Endodermal cell (in vitro differentiated cells): Measurements from ENCODE around the gene TSPAN33. TPM values are rescaled to one million over a fixed set of nuclear protein-coding genes. Genes with fewer than 3 reads are reported as not detected.

Source experiments
- DNase-seq: peaks from one replicate; pipeline ENCODE4 v3.0.0-alpha.2; 2017
- H3K27ac ChIP-seq: 2 replicates; pipeline ENCODE4 v1.5.1; 2013; ENCODE audit warnings: mild to moderate bottlenecking, low read depth, low read length, moderate library complexity
- H3K27me3 ChIP-seq: 2 replicates; pipeline ENCODE4 v1.6.1; 2013; ENCODE audit warnings: mild to moderate bottlenecking, low read length, moderate library complexity; ENCODE audit not compliant: insufficient read depth, control insufficient read depth, poor library complexity, severe bottlenecking
- H3K36me3 ChIP-seq: 2 replicates; pipeline ENCODE4 v1.7.0; 2013; ENCODE audit warnings: mild to moderate bottlenecking, low read length, moderate library complexity; ENCODE audit not compliant: control insufficient read depth, insufficient read depth
- H3K4me1 ChIP-seq: one replicate; pipeline ENCODE4 v1.7.0; 2013; ENCODE audit warnings: low read length; ENCODE audit not compliant: control insufficient read depth, insufficient read depth
- H3K4me3 ChIP-seq: 2 replicates; pipeline ENCODE4 v1.5.1; 2013; ENCODE audit warnings: mild to moderate bottlenecking, low read length, moderate library complexity
- H3K9ac ChIP-seq: 2 replicates; pipeline ENCODE4 v1.6.1; 2013; ENCODE audit warnings: mild to moderate bottlenecking, low read length, moderate library complexity; ENCODE audit not compliant: poor library complexity, severe bottlenecking; ENCODE audit errors: extremely low read depth
- H3K9me3 ChIP-seq: 2 replicates; pipeline ENCODE4 v1.6.1; 2013; ENCODE audit warnings: mild to moderate bottlenecking, low read length, moderate library complexity; ENCODE audit not compliant: control insufficient read depth
- H3K27ac Mint-ChIP-seq: 2 replicates; pipeline ENCODE4 v1.8.0; 2020; ENCODE audit warnings: mixed read lengths
- H3K27me3 Mint-ChIP-seq: 2 replicates; pipeline ENCODE4 v1.8.0; 2021; ENCODE audit warnings: mild to moderate bottlenecking, mixed read lengths; ENCODE audit not compliant: insufficient read depth
- H3K36me3 Mint-ChIP-seq: 2 replicates; pipeline ENCODE4 v1.8.0; 2020; ENCODE audit warnings: low read depth, mixed read lengths
- H3K4me1 Mint-ChIP-seq: 2 replicates; pipeline ENCODE4 v1.8.0; 2020; ENCODE audit warnings: mixed read lengths
- H3K4me3 Mint-ChIP-seq: 2 replicates; pipeline ENCODE4 v1.8.0; 2020; ENCODE audit warnings: mild to moderate bottlenecking, moderate library complexity, mixed read lengths
- H3K9me3 Mint-ChIP-seq: 2 replicates; pipeline ENCODE4 v1.8.0; 2020; ENCODE audit warnings: mild to moderate bottlenecking, mixed read lengths
- WGBS, 2 experiments: methylation state at CpG; one replicate each; pipeline versions ENCODE4 v1.1.5 to v1.1.7; 2013; ENCODE audit warnings: missing lambda C conversion rate in 2 of 2, mixed read lengths in 1 of 2; ENCODE audit not compliant: insufficient coverage in 1 of 2, insufficient read length in 1 of 2; 5-methylcytosine and 5-hydroxymethylcytosine counted together
- total RNA-seq, 2 donors: library from RNA; stranded (reverse); fragmentation: NEBNext Ultra II Directional in 1 of 2; extraction: Animal tissue kit (Norgen Biotek cat#: 25700) in 1 of 2; gene quantifications; 2 replicates in 1 of 2; 3 replicates in 1 of 2; pipeline ENCODE4 v1.2.1, GENCODE V29; 2021
- TF ChIP-seq, protein P1 (sequence below): fragments of 200-600 bp; sonication (generic); conservative IDR thresholded peaks from 2 replicates; pipeline ENCODE4 v1.5.0; 2021; ENCODE audit warnings: antibody characterized with exemption, mild to moderate bottlenecking

The TSPAN33 gene
- total RNA-seq, 2 donors from 2014 or later, result 33.2 to 35.6 TPM

DNA sequence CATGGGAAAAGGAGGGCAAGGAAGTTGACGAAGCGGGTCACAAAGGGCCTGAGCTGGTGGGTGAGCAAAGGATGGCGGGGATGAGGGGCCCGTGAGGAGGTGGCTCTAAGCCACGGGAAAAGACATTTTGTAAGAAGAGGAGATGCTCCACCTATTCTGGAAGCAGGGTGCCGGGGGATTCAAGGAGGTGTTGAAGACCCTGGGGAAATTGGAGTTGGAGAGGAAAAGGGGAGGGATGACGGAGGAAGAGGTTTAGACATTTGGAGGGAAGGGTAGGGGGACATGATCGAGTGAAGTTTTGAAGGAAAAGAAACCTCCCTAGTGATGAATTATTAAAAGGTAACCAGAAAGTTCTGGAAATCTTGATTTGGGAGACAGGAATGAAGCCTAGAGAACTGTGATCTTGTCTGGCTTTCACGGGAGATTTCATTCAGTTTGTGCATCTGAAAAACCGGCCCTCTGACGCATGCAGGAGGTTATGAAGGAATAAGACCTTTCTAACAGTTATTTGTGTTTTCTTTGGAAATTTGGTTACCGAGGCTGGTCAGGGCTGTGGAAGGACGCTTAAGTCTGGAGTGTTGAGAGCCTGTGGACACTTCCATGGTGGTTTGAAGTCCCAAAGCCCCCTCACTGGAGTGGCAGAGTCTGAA lies 45.3 kb downstream of the TSPAN33 start:
- peaks cover 23% of the 10 kb centered on the region for H3K4me1 Mint-ChIP-seq
- Histone ChIP-seq H3K36me3 (peaks cover 16% of the 10 kb centered on the region), H3K4me1 (peaks cover 7% of the 10 kb centered on the region), H3K4me3 (peak overlapping the region; percentile 93), H3K9me3 (peaks cover 5% of the 10 kb centered on the region), H3K27me3 (peaks cover 15% of the 10 kb centered on the region), H3K27ac (peak overlapping the region; percentile 95), H3K9ac (peak overlapping the region; percentile 92)
- no peak for DNase-seq
- H3K4me3 Mint-ChIP-seq, result peak overlapping the region; percentile 91
- TF ChIP-seq, protein P1, sequence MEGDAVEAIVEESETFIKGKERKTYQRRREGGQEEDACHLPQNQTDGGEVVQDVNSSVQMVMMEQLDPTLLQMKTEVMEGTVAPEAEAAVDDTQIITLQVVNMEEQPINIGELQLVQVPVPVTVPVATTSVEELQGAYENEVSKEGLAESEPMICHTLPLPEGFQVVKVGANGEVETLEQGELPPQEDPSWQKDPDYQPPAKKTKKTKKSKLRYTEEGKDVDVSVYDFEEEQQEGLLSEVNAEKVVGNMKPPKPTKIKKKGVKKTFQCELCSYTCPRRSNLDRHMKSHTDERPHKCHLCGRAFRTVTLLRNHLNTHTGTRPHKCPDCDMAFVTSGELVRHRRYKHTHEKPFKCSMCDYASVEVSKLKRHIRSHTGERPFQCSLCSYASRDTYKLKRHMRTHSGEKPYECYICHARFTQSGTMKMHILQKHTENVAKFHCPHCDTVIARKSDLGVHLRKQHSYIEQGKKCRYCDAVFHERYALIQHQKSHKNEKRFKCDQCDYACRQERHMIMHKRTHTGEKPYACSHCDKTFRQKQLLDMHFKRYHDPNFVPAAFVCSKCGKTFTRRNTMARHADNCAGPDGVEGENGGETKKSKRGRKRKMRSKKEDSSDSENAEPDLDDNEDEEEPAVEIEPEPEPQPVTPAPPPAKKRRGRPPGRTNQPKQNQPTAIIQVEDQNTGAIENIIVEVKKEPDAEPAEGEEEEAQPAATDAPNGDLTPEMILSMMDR, result no peak
- WGBS, 2 experiments, result 16 to 25% methylated on average over 13 of the region's 13 CpGs
- peaks cover under 1% of the 10 kb centered on the region for H3K9me3 Mint-ChIP-seq
- H3K36me3 Mint-ChIP-seq, result peaks cover 12% of the 10 kb centered on the region
- H3K27me3 Mint-ChIP-seq, result peaks cover 34% of the 10 kb centered on the region
- H3K27ac Mint-ChIP-seq, result peak overlapping the region; percentile 78

- no peak for DNase-seq
- no peak overlapping the region for H3K27ac ChIP-seq
- Mint-ChIP-seq H3K27me3 (peaks cover 21% of the 10 kb centered on the region), H3K4me1 (peaks cover 23% of the 10 kb centered on the region), H3K27ac (no peak overlapping the region), H3K4me3 (no peak overlapping the region), H3K36me3 (peaks cover 16% of the 10 kb centered on the region), H3K9me3 (peaks cover 6% of the 10 kb centered on the region)
- H3K4me1 ChIP-seq, result peaks cover 7% of the 10 kb centered on the region
- H3K9me3 ChIP-seq, result peaks cover 14% of the 10 kb centered on the region
- H3K36me3 ChIP-seq, result peaks cover 23% of the 10 kb centered on the region
- TF ChIP-seq, protein P1, result no peak
- H3K4me3 ChIP-seq, result no peak overlapping the region
- WGBS, 2 experiments, result 91 to 96% methylated on average over 3 of the region's 3 CpGs
- H3K9ac ChIP-seq, result no peak overlapping the region
- peaks cover 15% of the 10 kb centered on the region for H3K27me3 ChIP-seq
Measured at GRCh38 chr7:129191272-129191671, 46.8 kb downstream of the TSPAN33 start.

GRCh38 chr7:129193892-129194291 lies 49.4 kb downstream of the TSPAN33 start:
- H3K4me3 Mint-ChIP-seq, result no peak overlapping the region
- Histone ChIP-seq H3K4me1 (peaks cover 7% of the 10 kb centered on the region), H3K4me3 (no peak overlapping the region), H3K9me3 (peaks cover 14% of the 10 kb centered on the region), H3K9ac (no peak overlapping the region), H3K27me3 (no peaks in the 10 kb centered on the region), H3K27ac (no peak overlapping the region), H3K36me3 (peaks cover 23% of the 10 kb centered on the region)
- peaks cover 24% of the 10 kb centered on the region for H3K36me3 Mint-ChIP-seq
- DNase-seq, result no peak
- H3K27ac Mint-ChIP-seq, result no peak overlapping the region
- WGBS, 2 experiments, result 91 to 96% methylated on average over 2 to 3 of the region's 3 CpGs
- peaks cover 6% of the 10 kb centered on the region for H3K9me3 Mint-ChIP-seq
- H3K27me3 Mint-ChIP-seq, result peaks cover 3% of the 10 kb centered on the region
- peaks cover 16% of the 10 kb centered on the region for H3K4me1 Mint-ChIP-seq
- TF ChIP-seq, protein P1, result no peak
